MCF 10A (cell line): ENCODE results near the gene ELOB. TPM values are rescaled to one million over a fixed set of nuclear protein-coding genes. Genes with fewer than 3 reads are reported as not detected.

ENCODE experiments used
- BruUV-seq: library from RNA; stranded (reverse); fragments of 400-500 nt; replicated peaks from 2 replicates; lab custom pipeline; 2021; lab: Mats Ljungman, UMichigan
- CTCF ChIA-PET: fragments of 300-600 bp; sonication (Branson Sonifier 250); formaldehyde crosslinking; extraction: SDS; loops from one replicate; lab custom pipeline; 2021; ENCODE audit warnings: antibody characterized with exemption, inconsistent platforms; lab: Yijun Ruan, JAX
- POLR2A ChIA-PET: fragments of 300-600, 350-650 bp; sonication (Branson Sonifier 250); formaldehyde crosslinking; extraction: SDS; loops from one replicate; lab custom pipeline; 2020; ENCODE audit warnings: antibody characterized with exemption, inconsistent platforms; lab: Yijun Ruan, JAX
- DNase-seq: peaks from one replicate; pipeline ENCODE4 v3.0.0-alpha.2; 2018; ENCODE audit not compliant: unreplicated experiment
- H3K27ac Mint-ChIP-seq: one replicate; pipeline ENCODE4 v1.8.0; 2022; ENCODE audit warnings: mild to moderate bottlenecking, low read depth, mixed read lengths; ENCODE audit not compliant: unreplicated experiment
- H3K27me3 Mint-ChIP-seq: one replicate; pipeline ENCODE4 v1.8.0; 2022; ENCODE audit warnings: mixed read lengths; ENCODE audit not compliant: insufficient read depth, unreplicated experiment
- H3K36me3 Mint-ChIP-seq: one replicate; pipeline ENCODE4 v1.8.0; 2022; ENCODE audit warnings: mild to moderate bottlenecking, moderate library complexity, mixed read lengths; ENCODE audit not compliant: insufficient read depth, unreplicated experiment
- H3K4me1 Mint-ChIP-seq: one replicate; pipeline ENCODE4 v1.8.0; 2022; ENCODE audit warnings: mixed read lengths; ENCODE audit not compliant: insufficient read depth, unreplicated experiment
- H3K4me3 Mint-ChIP-seq: one replicate; pipeline ENCODE4 v1.8.0; 2022; ENCODE audit warnings: mild to moderate bottlenecking, moderate library complexity, mixed read lengths; ENCODE audit not compliant: unreplicated experiment
- H3K9me3 Mint-ChIP-seq: one replicate; pipeline ENCODE4 v1.8.0; 2022; ENCODE audit warnings: mixed read lengths; ENCODE audit not compliant: unreplicated experiment
- intact Hi-C: fragments of 100-400 bp; cut with micrococcal nuclease; formaldehyde crosslinking; loops from 2 replicates; pipeline ENCODE4 v1.14.1; 2022
- total RNA-seq: library from RNA; stranded (reverse); gene quantifications from 2 replicates; pipeline ENCODE4 v1.2.3, GENCODE V29; 2022
- TF ChIP-seq, protein P1 (sequence below): fragments of 200-600 bp; IDR thresholded peaks from one replicate; pipeline ENCODE4 v1.8.0; 2022; ENCODE audit warnings: antibody characterized with exemption, mild to moderate bottlenecking; ENCODE audit not compliant: unreplicated experiment

ELOB gene
- total RNA-seq, 1 experiment from 2014 or later = 438 TPM

DNA sequence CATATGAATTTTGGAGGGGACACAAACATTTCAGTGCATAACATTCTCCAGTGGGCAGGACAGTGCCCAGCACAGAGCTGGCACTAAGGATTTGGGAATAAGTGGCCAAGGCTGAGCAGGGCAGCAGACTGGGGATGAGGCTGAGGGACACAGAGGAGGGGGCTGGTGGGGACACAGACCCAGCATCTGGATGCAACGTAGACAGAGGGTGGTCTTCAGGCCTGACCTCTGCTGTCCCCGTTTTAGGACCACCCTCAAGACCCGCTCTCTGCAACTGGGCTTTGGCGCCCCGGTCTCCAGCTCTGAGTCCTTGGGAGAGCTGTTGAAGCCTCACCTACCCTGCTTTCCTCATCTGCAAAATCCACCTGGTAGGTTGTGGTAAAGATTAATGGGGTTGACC, 13.6 kb upstream of the ELOB start:
- TF ChIP-seq, protein P1, sequence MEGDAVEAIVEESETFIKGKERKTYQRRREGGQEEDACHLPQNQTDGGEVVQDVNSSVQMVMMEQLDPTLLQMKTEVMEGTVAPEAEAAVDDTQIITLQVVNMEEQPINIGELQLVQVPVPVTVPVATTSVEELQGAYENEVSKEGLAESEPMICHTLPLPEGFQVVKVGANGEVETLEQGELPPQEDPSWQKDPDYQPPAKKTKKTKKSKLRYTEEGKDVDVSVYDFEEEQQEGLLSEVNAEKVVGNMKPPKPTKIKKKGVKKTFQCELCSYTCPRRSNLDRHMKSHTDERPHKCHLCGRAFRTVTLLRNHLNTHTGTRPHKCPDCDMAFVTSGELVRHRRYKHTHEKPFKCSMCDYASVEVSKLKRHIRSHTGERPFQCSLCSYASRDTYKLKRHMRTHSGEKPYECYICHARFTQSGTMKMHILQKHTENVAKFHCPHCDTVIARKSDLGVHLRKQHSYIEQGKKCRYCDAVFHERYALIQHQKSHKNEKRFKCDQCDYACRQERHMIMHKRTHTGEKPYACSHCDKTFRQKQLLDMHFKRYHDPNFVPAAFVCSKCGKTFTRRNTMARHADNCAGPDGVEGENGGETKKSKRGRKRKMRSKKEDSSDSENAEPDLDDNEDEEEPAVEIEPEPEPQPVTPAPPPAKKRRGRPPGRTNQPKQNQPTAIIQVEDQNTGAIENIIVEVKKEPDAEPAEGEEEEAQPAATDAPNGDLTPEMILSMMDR = no peak
- ChIA-PET POLR2A (no interaction called here), CTCF (interaction anchor here (0.9 kb wide), 1 partner anchor 12 kb away, joined by 4 read pairs; no protein-coding TSS in a partner anchor)
- intact Hi-C loops = no loop called here
- Mint-ChIP-seq H3K36me3 (no peaks in the 10 kb centered on the region), H3K4me3 (no peak overlapping the region), H3K9me3 (no peaks in the 10 kb centered on the region), H3K27ac (no peak overlapping the region), H3K27me3 (peaks cover 16% of the 10 kb centered on the region), H3K4me1 (peaks cover 15% of the 10 kb centered on the region)
- BruUV-seq = no TSS peak
- DNase-seq = no peak

GRCh38 chr16:2787961-2788360, 10.9 kb upstream of the ELOB start:
- Mint-ChIP-seq H3K4me1 (no peaks in the 10 kb centered on the region), H3K36me3 (no peaks in the 10 kb centered on the region), H3K27me3 (peaks cover 16% of the 10 kb centered on the region), H3K9me3 (no peaks in the 10 kb centered on the region), H3K27ac (no peak overlapping the region), H3K4me3 (no peak overlapping the region)
- no peak for DNase-seq
- no TSS peak for BruUV-seq
- TF ChIP-seq, protein P1 = no peak
- intact Hi-C loops = no loop called here
- CTCF ChIA-PET = interaction anchor here (0.7 kb wide), 1 partner anchor 80 kb away, joined by 3 read pairs; no protein-coding TSS in a partner anchor
- POLR2A ChIA-PET = no interaction called here

DNA sequence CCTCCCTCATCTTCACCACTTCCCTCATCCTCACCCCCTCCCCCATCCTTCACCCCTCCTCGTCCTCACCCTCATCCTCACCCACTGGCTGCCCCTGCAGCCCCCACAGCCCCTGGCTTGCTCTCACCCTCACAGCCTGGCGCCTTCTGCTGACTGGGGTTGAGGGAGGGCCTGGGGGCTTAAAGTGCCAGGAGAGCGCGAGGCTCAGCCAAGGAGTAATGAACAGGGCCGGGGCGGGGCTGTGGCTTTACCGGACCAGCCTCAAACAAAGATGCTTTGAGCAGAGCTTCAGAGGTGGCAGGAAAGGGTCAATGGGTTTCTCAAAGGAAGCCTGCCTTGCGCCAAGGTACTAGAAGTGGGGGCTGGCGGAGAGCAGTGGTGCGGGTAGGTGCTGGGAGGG, 10.3 kb upstream of the ELOB start, which contains the start of gene PRSS33:
Gene PRSS33, minus strand, starts transcription at position 155 of the 400 bp plus-strand sequence. CDS start 1,013 bp downstream, outside the sequence.
- no peak for DNase-seq
- TF ChIP-seq, protein P1 = no peak
- Mint-ChIP-seq H3K27ac (no peak within 1 kb of the TSS), H3K4me1 (no peaks in the 10 kb centered on the region), H3K4me3 (no peak within 1 kb of the TSS), H3K36me3 (no peaks in the 10 kb centered on the region), H3K9me3 (no peaks in the 10 kb centered on the region), H3K27me3 (peaks cover 16% of the 10 kb centered on the region)
- BruUV-seq = no TSS peak
- intact Hi-C loops = no loop called here
- POLR2A ChIA-PET = interaction anchor here (0.6 kb wide), 1 partner anchor 17 kb away, joined by 5 read pairs; no protein-coding TSS in a partner anchor
- CTCF ChIA-PET = interaction anchor here (0.7 kb wide), 1 partner anchor 80 kb away, joined by 3 read pairs; no protein-coding TSS in a partner anchor

DNA sequence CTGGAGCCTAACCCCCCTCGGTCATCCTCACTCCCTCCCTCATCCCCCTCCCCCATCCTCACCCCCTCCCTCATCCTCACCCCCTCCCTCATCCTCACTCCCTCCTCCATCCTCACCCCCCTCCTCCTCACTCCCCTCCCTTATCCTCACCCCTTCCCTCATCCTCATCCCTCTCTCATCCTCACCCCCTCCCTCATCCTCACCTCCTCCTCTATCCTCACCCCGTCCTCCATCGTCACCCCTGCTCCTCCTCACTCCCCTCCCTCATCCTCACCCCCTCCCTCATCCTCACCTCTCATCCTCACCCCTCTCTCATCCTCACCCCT, 9.7 kb upstream of the ELOB start:
- no TSS peak for BruUV-seq
- Mint-ChIP-seq H3K9me3 (no peaks in the 10 kb centered on the region), H3K4me3 (no peak overlapping the region), H3K4me1 (no peaks in the 10 kb centered on the region), H3K27me3 (peaks cover 11% of the 10 kb centered on the region), H3K36me3 (no peaks in the 10 kb centered on the region), H3K27ac (no peak overlapping the region)
- intact Hi-C loops = no loop called here
- ChIA-PET CTCF (no interaction called here), POLR2A (no interaction called here)
- TF ChIP-seq, protein P1 = no peak
- no peak for DNase-seq
